Activated effector memory CD4-positive, alpha-beta T cell treated with Interleukin-2 at 50 U/mL for 16 hours (primary cell): ENCODE results near the gene ATRAID.

Experiments
- DNase-seq: peaks from one replicate; pipeline ENCODE4 v3.0.0-alpha.2; 2020

The ATRAID gene

DNA sequence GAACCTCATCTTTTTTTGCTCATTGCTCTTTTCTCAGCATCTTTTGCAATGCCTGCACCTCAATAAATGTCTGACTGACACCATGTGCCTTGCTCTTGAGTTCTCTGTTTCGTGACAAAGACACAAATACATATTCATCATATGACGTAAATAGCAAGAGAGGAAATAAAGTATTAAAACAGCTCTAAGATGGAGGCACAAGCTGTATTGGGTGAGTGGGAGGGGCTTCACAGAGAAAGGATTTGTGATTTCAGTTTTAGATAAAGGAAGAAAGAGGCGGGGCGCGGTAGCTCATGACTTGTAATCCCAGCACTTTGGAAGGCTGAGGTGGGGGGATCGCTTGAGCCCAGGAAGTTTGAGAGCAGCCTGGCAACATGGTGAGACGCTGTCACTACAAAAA, 8.2 kb downstream of the ATRAID start:
- no peak for DNase-seq

- no peak for DNase-seq
Observed at GRCh38 chr2:27221166-27221565, 9.3 kb downstream of the ATRAID start.

DNA sequence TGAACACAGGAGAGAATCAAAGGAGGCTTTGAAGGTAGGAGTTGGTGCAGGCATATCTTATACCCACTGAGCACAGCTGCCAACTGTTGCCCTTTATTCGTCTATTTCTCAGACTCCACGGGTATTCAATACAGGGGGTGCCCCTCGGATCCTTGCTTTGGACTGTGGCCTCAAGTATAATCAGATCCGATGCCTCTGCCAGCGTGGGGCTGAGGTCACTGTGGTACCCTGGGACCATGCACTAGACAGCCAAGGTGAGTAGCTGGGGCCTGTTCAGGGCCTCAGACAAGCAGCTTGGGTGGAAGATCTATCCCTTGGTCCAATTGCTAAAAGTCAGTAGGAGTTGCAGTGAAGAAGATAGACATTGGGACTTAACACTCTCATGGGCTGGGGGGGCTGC, 10.6 kb downstream of the ATRAID start:
- no peak for DNase-seq

GRCh38 chr2:27223416-27223815, 11.6 kb downstream of the ATRAID start:
- DNase-seq = no peak

- no peak for DNase-seq
Observed at GRCh38 chr2:27225526-27225925, 13.7 kb downstream of the ATRAID start.

- DNase-seq = no peak
Observed at GRCh38 chr2:27227501-27227900, 15.7 kb downstream of the ATRAID start.

DNA sequence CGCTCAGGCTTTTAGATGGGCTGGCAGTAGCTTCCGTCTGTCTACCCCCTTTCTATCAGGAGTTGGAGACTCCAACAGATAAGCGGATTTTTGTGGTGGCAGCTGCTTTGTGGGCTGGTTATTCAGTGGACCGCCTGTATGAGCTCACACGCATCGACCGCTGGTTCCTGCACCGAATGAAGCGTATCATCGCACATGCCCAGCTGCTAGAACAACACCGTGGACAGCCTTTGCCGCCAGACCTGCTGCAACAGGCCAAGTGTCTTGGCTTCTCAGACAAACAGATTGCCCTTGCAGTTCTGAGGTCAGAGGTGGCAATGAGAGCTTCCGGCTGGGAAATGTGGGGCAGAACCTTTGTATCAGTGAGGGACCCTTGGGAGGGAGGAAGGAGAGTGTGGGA, 20.1 kb downstream of the ATRAID start:
- no peak for DNase-seq

DNA sequence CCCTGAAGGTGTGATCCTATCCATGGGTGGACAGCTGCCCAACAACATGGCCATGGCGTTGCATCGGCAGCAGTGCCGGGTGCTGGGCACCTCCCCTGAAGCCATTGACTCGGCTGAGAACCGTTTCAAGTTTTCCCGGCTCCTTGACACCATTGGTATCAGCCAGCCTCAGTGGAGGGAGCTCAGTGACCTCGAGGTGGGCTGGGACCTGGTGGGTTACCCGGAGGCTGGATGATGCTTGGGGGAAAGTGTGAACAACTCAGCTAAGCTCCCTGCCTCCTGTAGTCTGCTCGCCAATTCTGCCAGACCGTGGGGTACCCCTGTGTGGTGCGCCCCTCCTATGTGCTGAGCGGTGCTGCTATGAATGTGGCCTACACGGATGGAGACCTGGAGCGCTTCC, 21.5 kb downstream of the ATRAID start:
- DNase-seq = no peak

DNA sequence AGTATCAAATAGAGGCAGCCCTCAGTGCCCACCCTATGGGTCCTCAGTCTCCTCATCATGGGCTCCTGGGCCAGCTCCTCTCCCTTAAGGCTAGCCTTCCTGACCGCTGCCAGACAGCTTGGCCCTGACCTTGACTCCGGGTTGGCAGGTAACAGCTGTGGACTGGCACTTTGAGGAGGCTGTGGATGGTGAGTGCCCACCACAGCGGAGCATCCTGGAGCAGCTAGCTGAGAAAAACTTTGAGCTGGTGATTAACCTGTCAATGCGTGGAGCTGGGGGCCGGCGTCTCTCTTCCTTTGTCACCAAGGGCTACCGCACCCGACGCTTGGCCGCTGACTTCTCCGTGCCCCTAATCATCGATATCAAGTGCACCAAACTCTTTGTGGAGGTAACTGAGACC, 24.3 kb downstream of the ATRAID start:
- no peak for DNase-seq

DNA sequence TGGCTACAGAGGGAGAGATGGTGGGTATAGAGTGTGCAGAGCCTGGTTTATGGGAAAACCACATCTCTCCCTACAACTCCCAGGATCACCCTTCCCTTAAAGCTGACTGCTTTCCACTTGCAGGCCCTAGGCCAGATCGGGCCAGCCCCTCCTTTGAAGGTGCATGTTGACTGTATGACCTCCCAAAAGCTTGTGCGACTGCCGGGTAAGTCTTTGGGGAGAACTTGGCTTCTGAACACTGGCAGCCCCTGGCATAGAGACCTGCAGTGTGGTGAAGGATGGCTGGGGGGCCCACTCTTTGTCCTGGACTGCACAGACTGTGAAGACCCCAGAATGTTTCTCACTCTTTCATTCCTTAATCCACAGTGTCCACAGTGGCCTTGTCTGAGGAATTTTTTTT, 24.8 kb downstream of the ATRAID start:
- DNase-seq = no peak

DNA sequence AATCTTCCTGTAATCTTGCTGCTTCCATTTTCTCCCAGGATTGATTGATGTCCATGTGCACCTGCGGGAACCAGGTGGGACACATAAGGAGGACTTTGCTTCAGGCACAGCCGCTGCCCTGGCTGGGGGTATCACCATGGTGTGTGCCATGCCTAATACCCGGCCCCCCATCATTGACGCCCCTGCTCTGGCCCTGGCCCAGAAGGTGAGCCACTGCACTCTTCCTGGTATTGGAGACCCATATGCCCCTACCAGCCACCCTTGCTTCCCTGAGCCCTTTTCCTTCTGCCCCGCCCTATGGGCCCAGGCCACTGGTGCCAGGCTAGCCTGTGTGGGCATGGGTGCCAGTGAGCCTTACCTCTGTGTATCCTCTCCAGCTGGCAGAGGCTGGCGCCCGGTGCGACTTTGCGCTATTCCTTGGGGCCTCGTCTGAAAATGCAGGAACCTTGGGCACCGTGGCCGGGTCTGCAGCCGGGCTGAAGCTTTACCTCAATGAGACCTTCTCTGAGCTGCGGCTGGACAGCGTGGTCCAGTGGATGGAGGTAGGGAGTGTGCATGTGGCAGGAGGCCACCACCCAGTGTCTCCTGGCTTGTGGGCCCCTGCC, 25.6 kb downstream of the ATRAID start:
- DNase-seq = no peak

GRCh38 chr2:27238976-27239375, 27.1 kb downstream of the ATRAID start:
- no peak for DNase-seq

DNA sequence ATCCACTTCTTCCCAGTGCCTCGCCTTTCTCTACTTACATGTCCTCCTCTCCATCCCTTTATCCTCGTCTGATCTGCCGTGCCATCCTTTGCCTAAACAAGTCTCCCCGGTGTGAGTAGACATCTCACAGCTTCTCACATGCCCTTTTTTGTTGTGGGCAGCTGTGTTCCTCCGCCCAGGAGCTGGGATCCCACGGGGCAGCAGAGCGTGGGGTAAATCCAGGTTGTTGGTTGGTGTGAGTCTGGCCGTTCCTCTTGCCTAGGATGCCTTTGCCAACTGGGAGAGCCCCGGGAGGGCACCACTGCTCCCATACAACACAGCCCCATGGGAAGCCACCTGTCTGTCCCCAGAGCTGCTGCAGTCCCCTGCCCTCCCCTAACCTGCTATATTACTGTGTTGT, 28.6 kb downstream of the ATRAID start:
- no peak for DNase-seq

DNA sequence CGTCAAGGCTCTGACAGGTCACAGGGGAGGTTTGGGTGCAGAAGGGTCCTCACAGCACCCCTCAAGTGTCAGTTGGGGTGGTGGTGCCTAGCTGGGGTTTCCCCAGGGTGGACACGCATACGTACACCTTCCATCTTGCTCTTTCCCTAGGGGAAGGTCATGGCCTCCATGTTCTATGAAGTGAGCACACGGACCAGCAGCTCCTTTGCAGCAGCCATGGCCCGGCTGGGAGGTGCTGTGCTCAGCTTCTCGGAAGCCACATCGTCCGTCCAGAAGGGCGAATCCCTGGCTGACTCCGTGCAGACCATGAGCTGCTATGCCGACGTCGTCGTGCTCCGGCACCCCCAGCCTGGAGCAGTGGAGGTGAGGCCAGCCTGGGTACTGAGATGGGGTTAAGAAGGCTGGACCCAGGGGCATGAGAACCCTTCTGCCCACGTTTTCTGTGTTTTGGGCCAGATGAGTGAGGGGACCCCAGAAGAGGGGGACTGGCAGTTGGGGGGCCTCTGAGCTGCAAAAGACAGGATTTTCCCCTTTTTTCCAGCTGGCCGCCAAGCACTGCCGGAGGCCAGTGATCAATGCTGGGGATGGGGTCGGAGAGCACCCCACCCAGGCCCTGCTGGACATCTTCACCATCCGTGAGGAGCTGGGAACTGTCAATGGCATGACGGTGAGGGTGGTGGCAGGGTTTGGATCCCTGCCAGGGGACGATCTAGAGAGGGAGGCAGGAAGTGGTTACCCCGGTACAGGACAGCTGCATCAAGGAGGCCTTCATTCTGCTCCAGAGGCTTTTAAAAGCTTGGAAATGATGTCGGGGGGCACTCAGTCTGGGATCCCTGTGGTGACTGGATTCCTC, 30.1 kb downstream of the ATRAID start:
- no peak for DNase-seq

- DNase-seq = no peak
Observed at GRCh38 chr2:27242614-27242951, 30.7 kb downstream of the ATRAID start.

DNA sequence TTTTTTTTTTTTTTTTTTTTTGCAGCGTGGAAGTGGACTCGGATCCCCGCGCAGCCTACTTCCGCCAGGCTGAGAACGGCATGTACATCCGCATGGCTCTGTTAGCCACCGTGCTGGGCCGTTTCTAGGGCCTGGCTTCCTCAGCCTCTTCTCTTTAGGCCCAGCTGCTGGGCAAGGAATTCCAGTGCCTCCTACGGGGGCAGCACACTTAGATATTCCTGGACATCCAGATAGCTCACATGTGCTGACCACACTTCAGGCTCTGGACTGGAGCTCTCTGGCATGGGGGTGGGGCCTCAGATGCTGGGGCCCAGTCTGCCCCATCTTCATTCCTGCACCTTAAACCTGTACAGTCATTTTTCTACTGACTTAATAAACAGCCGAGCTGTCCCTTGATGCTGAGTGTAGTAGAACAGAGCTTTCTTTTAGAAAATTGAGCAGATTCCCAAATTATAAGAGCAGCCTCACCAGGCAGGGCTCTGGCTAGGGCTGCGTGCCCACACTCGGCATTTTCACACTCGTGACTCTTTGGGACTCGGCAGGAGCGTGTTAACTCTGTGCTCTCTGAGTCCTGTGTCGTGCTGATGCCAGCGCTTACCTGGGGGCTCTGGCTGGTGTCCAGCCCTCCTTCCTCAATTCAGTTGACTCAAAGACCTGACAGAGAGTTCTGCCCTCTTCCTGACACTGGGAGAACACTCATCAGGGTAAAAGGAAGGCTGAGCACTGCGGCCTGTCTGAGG, 31.7 kb downstream of the ATRAID start:
- DNase-seq = no peak

- no peak for DNase-seq
Observed at GRCh38 chr2:27245116-27245515, 33.3 kb downstream of the ATRAID start.

DNA sequence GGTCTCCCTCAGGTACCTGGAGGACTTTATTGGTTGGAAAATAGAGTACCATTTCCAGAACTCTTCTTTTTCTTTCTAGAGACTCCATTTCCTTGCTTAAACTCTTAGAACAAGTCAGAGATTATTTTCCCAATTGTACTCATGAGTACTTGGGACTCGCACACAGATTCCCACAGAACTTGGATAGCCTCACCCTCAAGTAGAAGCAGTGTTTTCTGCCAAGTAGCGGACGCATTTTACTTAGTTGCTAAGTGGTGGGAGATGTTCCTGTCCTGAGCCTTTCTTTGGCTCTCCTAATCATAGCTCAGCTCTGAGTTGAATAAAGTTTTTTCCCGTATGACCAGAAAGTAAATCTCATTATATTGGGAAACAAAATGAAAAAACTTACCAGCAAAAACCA, 33.8 kb downstream of the ATRAID start:
- DNase-seq = no peak

DNA sequence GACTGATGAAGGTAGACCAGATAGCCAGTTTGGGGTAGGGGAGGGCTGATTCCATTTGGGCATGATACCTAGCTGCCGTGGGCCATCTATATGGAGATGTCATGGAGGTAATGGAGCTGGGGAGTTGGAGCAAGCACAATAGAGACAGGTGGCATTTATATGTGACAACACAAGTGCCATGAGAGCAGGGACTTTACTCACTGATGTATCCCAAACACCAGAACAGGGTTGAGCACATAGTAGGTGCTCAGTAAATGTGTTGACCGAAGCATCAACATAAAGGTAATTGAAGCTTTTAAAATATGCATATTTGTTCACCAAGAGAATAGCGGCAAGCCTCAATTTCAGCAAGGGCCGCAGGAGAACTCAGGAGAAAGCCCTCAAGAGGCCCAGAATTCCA, 36.1 kb downstream of the ATRAID start:
- no peak for DNase-seq

DNA sequence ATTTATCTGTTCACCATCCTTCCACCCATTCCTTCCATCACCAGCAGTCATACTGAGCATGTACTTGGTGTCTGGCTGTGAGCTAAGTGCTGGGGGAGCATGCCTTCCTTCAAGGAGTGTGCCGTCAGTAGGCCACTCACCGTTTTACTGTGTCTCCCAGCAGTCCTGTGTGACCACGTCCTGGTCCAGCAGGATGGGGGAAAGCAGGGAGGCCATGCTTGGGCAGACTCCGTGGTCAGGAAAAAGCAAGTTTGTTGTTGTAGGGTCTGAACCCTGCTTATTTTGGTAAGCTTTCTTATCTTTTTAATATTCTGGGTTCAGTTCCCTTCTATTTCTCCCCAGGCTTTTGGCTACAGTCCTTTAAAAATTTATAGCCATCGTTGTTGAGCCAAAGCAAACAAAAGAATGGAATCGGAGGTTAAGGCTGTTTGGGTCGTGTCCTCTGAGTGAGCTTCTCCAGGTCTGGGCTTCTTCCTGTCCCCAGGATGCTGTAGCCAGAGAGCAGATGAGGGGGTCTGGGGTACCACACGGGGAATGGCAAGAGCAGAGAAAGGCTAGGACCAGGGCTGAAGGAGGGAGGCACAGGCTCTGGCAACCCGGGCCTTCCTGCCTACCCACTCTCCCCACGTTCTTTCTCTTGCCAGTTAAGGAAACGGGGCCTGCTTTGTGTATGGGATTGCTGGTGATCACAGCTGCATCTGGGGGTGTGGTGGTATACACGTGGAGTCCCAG, 37.5 kb downstream of the ATRAID start:
- DNase-seq = no peak

DNA sequence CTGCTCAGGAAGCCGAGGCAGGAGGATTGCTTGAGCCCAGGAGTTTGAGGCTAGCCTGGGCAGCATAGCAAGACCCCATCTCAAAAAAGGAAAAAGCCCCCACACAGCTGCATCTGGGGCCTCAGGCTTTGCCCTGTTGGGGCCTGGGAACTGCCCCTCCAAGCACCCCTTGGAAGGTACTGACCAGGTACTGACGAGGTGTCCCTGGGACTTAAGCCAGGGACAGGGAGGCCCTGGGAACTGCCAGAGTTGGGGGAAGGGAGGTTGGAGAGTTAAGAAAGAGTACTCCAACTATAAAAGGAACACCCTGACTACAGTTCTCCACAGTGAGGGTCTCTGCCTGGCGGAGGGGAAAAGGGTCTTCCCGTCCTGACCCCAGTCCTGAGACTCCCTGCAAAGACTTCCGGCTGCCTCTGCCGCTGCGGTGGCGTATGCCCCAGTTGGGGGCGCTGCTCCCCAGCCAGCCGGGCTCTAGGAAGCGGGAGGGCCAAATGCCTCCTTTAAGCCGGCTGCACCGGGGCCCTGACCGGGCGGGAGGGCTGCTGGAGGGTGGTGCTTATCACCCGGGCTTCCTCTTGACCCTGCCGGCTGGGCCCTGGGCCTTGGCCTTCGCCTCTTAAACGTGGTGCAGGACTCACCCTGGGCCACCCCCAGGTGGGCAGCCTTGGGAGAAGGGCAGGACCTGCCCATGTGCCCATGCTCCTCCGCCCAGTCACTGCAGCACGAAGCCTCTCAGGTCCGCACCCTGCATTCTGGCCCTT, 38.2 kb downstream of the ATRAID start:
- DNase-seq = peak; percentile 19

DNA sequence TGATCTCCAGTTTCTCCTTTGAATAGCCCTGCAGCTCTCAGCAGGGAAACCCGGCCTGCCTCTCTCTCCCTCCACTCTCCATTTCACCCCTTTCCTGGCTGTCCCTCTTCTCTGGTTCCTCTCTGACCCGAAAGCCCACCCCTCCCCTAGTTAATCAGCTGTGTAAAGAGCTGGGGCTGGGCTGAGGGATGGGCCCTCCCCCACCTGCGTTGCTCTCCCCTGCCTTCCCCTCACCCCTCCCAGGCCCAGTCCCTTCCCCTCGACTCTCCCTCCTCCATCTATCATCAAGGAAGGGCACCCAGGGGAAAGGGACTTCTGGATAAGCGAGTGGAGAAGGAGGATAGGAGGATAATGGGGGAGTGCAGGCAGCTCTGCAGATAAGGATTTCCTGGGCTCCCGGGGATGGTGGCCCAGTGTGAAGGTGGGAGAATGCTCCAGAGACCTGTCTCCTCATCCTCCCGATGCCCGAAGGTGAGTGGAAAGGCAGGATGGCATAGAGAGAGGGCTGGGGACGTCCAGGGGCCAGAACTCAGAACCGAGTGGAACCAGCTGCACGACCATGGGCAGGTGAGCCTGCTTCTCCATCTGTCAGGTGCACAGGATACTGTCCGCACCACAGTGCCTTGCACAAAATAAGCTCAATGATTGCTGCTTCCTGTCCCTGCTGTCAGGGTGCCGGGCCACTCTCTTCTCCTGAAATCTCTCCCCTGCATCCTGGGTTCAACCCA, 39.0 kb downstream of the ATRAID start:
- DNase-seq = no peak
